ENCODE measurements around the gene LAMB1.

- no peak for TF ChIP-seq CTCF (IDR thresholded peaks at IDR 0.05; ENCODE audit: insufficient read depth, low read length, poor library complexity, severe bottlenecking)
- TF ChIP-seq EZH2phosphoT487 (conservative IDR thresholded peaks at IDR 0.05; ENCODE audit: low read length), result no peak
These were observed 5.3 kb upstream of the LAMB1 start for GRCh38 chr7:108008240-108008639.
